Thoracic aorta (tissue), 2 donors: ENCODE results near the gene LIME1. TPM values are rescaled to one million over a fixed set of nuclear protein-coding genes. Genes with fewer than 3 reads are reported as not detected.

Experiments used
- ATAC-seq: fragments of 150-250 bp; one replicate; pipeline ENCODE4 v1.8.0; 2017; ENCODE audit warnings: low read depth; ENCODE audit not compliant: insufficient number of reproducible peaks, low FRiP score
- DNase-seq: peaks from one replicate; pipeline ENCODE4 v3.0.0-alpha.2; 2020; ENCODE audit warnings: low spot score
- H3K27ac ChIP-seq, 2 donors: fragments of 200-600 bp; sonication (generic); 1 replicate in 1 of 2; 2 replicates in 1 of 2; pipeline ENCODE4 v1.5.1; 2016; ENCODE audit warnings: mild to moderate bottlenecking in 2 of 2, moderate library complexity in 2 of 2
- H3K27me3 ChIP-seq: fragments of 200-600 bp; sonication (generic); replicated peaks from 2 replicates; pipeline ENCODE4 v1.6.0; 2016; ENCODE audit warnings: mild to moderate bottlenecking; ENCODE audit not compliant: insufficient read depth
- H3K36me3 ChIP-seq: fragments of 200-600 bp; sonication (generic); one replicate; pipeline ENCODE4 v1.5.1; 2016
- H3K4me1 ChIP-seq, 2 donors: fragments of 200-600 bp; sonication (generic); 1 replicate in 1 of 2; 2 replicates in 1 of 2; pipeline versions ENCODE4 v1.5.1 to v1.6.0; 2016; ENCODE audit warnings: low read depth in 2 of 2, mild to moderate bottlenecking in 1 of 2; ENCODE audit not compliant: control insufficient read depth in 1 of 2
- H3K4me3 ChIP-seq: fragments of 200-600 bp; sonication (generic); 2 replicates; pipeline ENCODE4 v1.5.1; 2016; ENCODE audit warnings: mild to moderate bottlenecking
- H3K9me3 ChIP-seq: fragments of 200-600 bp; sonication (generic); 2 replicates; pipeline ENCODE4 v1.5.1; 2016
- CTCF ChIP-seq: fragments of 200-600 bp; sonication (generic); IDR thresholded peaks from one replicate; pipeline ENCODE4 v1.5.1; 2019; ENCODE audit warnings: antibody characterized with exemption
- total RNA-seq, 2 donors: library from RNA; depleted of rRNA; stranded (reverse); fragments of >200 nt; gene quantifications; one replicate each; pipeline versions ENCODE4 v1.1.0 to v1.2.3, GENCODE V29; 2016

The LIME1 gene
- total RNA-seq, 2 donors from 2014 or later: 15.6 to 26.5 TPM

- Histone ChIP-seq H3K9me3 (no peaks in the 10 kb centered on the region), H3K4me3 (no peak overlapping the region), H3K27me3 (no peaks in the 10 kb centered on the region), H3K36me3 (peaks cover 5% of the 10 kb centered on the region), H3K27ac (no peak overlapping the region), H3K4me1 (peaks cover 4 to 25% of the 10 kb centered on the region in 2 donors)
- ATAC-seq: no peak
- TF ChIP-seq CTCF: no peak
- DNase-seq: no peak
These were observed 46.2 kb upstream of the LIME1 start for GRCh38 chr20:63690003-63690897.

- H3K4me3 ChIP-seq: no peak overlapping the region
- H3K27me3 ChIP-seq: no peaks in the 10 kb centered on the region
- ATAC-seq (no peak), DNase-seq (no peak)
- H3K36me3 ChIP-seq: peaks cover 5% of the 10 kb centered on the region
- peaks cover 4 to 24% of the 10 kb centered on the region in 2 donors for H3K4me1 ChIP-seq
- no peak for TF ChIP-seq CTCF
- H3K9me3 ChIP-seq: no peaks in the 10 kb centered on the region
- no peak overlapping the region for H3K27ac ChIP-seq
These were observed 45.4 kb upstream of the LIME1 start for GRCh38 chr20:63690898-63691710.

- Histone ChIP-seq H3K36me3 (peaks cover 5% of the 10 kb centered on the region), H3K9me3 (no peaks in the 10 kb centered on the region), H3K27me3 (no peaks in the 10 kb centered on the region), H3K27ac (no peak overlapping the region), H3K4me1 (peaks cover 7 to 24% of the 10 kb centered on the region in 2 donors), H3K4me3 (no peak overlapping the region)
- DNase-seq (no peak), ATAC-seq (no peak)
- TF ChIP-seq CTCF: no peak
These were observed 44.6 kb upstream of the LIME1 start for GRCh38 chr20:63691711-63692435.

- DNase-seq (no peak), ATAC-seq (no peak)
- TF ChIP-seq CTCF: no peak
- H3K9me3 ChIP-seq: no peaks in the 10 kb centered on the region
- no peak overlapping the region for H3K4me3 ChIP-seq
- peaks cover 8 to 27% of the 10 kb centered on the region in 2 donors for H3K4me1 ChIP-seq
- H3K27me3 ChIP-seq: no peaks in the 10 kb centered on the region
- peaks cover 5% of the 10 kb centered on the region for H3K36me3 ChIP-seq
- no peak overlapping the region for H3K27ac ChIP-seq
These were observed 43.9 kb upstream of the LIME1 start for GRCh38 chr20:63692436-63693082.
